Thyroid gland (tissue), 4 donors: ENCODE data around the gene GALNT17.

Source experiments
- POLR2A ChIP-seq, 2 donors: fragments of 450-650 bp; IDR thresholded peaks; one replicate each; pipeline ENCODE4 v1.6.1; 2017; ENCODE audit warnings: antibody characterized with exemption in 2 of 2, mild to moderate bottlenecking in 2 of 2, moderate library complexity in 1 of 2
- TF ChIP-seq, protein P1 (sequence below), 6 experiments: fragments of 200-600 bp in 3 of 6; fragments of 450-650 bp in 3 of 6; sonication (generic) in 3 of 6; IDR thresholded peaks; one replicate each; pipeline ENCODE4 v1.5.1; 2016 to 2019; ENCODE audit warnings: antibody characterized with exemption in 6 of 6, mild to moderate bottlenecking in 2 of 6, inconsistent platforms in 1 of 6, moderate library complexity in 1 of 6

DNA sequence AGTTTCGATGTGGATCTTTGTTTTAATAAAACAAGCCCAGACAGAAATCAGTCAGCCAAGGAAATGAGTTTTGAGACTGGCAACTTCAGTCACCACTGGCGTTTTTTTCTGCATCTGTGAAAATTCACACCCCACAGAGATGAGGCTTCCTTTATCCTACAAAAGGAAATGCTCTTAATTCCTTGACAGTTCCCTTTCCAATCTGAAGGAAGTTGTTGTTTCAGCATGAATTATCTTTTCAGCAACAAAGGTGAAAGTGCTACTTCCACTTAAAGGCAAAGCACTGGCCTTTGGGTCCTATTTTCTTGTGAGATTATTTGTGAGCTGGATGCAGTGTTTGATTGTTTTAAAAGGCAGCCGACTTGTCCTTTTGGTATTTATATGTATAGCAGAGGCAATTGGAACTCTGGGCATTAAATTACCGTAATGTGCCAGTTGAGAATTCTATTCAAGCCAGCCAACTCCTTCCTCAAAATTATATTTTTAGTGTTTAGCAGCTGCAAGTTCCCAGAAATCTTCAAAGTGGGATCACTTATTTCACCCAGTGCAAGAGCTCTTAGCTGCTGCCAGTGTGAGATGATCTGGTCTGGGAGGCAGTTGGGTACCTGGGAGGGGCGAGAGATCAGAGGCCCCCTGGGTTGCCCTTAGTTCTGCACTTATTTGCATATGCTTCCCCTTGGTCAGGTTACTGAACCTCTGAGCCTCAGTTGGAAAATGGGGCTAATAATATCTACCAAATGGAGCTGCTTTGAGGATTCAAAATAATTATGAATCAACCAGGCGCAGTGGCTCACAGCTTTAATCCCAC is 427.1 kb downstream of the GALNT17 start:
- TF ChIP-seq POLR2A (IDR thresholded peaks at IDR 0.05): no peak
- TF ChIP-seq, protein P1, sequence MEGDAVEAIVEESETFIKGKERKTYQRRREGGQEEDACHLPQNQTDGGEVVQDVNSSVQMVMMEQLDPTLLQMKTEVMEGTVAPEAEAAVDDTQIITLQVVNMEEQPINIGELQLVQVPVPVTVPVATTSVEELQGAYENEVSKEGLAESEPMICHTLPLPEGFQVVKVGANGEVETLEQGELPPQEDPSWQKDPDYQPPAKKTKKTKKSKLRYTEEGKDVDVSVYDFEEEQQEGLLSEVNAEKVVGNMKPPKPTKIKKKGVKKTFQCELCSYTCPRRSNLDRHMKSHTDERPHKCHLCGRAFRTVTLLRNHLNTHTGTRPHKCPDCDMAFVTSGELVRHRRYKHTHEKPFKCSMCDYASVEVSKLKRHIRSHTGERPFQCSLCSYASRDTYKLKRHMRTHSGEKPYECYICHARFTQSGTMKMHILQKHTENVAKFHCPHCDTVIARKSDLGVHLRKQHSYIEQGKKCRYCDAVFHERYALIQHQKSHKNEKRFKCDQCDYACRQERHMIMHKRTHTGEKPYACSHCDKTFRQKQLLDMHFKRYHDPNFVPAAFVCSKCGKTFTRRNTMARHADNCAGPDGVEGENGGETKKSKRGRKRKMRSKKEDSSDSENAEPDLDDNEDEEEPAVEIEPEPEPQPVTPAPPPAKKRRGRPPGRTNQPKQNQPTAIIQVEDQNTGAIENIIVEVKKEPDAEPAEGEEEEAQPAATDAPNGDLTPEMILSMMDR (IDR thresholded peaks at IDR 0.05): no peak
